ENCODE results near the gene EFHC1.

EFHC1 gene

DNA sequence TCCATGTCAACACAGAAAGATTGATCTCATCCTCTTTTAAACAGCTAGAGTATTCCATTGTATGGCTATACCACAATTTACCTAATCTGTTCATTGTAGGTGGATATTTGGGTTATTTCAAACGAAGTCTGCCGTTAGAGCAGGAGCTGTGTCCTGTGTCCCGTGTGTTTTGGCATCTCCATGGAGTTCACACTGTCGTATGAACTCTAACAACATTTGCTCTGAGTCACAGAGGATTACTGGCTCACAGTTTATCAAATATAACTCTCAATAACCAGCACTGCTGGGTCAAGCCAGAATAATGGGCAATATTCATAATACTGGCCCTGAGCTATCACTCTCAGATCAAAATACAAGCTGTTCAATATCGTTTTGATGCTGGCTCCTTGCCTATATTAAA, 140.3 kb downstream of the EFHC1 start:
- no peak for DNase-seq

GRCh38 chr6:52562911-52563310, 142.8 kb downstream of the EFHC1 start:
- DNase-seq, result no peak

DNA sequence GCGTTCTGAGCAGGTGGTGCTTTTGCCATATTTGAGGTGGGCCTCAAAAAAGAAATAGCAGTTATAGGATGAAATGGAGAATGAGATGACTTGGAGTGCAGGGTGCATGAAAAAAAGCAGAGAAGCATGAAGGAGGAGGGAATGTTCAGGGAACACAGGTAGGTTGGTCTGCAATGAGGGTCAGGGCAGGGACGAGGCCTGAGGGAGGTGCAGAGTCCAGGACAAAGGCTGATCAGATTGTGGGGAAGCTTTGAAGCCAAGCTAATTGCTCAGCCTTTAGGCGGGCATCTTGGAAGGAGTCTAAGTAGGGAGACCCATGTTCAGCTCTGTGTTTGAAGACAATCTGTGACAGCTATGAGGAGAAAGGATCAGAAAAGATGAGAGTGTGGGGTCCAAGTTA, 144.7 kb downstream of the EFHC1 start:
- no peak for DNase-seq

GRCh38 chr6:52566201-52566600, 146.1 kb downstream of the EFHC1 start:
- no peak for DNase-seq

DNA sequence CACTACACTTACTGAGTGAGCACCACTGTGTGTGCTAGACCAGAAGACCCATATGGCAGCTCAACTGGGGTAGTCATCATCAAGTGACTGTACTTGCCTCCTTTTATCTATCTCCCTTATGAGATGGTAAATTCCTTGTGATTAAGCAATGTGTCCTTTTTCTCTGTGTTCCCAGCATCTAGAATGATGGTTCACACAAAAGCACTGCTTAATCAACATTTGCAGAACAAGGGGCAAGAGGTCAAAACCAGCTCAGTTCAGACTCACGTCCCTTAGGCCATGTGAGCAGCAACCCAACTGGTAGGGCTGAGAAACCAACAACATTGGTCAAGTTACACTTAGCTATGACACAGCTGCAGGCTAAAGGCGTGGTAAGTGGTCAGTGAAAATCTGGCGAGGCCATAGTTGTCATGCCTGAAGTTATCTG, 146.7 kb downstream of the EFHC1 start:
- no peak for DNase-seq

GRCh38 chr6:52568320-52568719, 148.2 kb downstream of the EFHC1 start:
- DNase-seq, result no peak

GRCh38 chr6:52570291-52570700, 150.2 kb downstream of the EFHC1 start:
- no peak for DNase-seq

DNA sequence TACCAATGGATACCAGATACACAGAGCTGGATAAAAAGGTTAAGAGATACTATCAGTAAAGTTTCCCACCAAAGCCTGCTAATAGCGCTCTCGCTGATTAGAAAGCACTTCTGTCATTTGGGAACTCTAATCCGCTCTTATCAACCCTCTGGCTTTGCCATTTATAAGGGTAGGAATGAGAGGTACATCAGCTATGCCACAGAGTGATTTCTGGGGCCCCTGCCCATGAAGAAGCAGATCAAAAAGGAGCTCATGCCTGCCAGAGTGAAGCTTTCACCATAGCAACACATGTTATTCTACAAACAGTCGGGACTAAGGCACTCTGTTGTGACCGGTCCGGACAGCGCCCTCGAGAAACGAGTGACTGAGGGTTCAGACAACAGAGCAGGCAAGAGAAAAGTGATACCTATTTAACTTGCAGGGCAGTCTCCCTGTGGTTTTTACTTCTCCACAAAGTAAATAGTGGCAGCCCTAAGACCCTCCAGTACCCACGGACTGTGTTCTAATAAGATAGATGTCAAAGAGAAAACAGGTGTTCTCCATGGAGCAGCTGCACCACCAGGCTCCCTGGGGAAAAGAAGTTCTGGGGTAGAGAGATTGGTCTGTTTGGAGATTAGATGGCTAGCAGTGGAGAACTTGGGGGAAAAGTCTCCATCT, 151.1 kb downstream of the EFHC1 start:
- DNase-seq, result no peak

DNA sequence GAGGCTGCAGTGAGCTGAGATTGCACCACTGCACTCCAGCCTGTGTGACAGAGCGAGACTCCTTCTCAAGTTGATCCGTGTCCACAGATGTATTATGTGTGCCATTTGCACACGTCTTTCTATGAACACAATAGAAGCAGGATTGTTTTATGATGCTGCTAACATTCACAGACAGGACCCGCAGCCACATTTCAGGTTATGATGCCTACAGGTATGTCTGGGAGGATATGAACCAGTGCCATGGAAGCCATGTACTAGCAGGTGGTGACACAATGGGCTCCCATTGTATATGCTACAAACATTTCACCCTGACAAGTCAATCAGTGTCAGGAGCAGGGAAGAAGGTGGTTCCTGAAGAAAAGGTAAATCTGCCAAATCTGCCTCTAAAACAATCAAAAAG, 152.4 kb downstream of the EFHC1 start:
- no peak for DNase-seq

DNA sequence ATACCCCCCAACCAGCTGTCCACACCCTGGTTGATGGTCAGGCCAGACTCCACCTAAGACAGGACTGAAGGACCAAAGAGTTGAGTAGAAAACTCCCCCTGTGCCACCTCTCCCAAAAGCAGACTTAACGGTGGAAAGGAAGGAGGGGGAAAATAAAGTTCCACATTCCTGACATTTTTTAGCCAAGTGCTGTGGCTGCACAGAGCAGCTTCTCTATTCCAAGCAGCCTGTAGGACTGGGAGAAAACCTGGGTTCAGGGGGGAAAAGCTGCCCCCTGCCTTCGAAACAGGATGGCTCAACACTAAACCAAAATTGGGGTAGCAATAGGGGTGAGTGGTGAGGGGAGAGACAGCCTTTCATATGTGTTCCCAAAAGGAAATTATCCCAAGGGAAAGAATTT, 153.2 kb downstream of the EFHC1 start:
- DNase-seq, result no peak

All from NCI-H345 (cell line).